Fibroblast of skin of left quadriceps (primary cell): ENCODE results near the gene OBP2A.

ENCODE experiments used
- DNase-seq, 2 experiments: peaks; one replicate each; pipeline ENCODE4 v3.0.0-alpha.2; 2013; ENCODE audit warnings: low read depth in 2 of 2

OBP2A gene

DNA sequence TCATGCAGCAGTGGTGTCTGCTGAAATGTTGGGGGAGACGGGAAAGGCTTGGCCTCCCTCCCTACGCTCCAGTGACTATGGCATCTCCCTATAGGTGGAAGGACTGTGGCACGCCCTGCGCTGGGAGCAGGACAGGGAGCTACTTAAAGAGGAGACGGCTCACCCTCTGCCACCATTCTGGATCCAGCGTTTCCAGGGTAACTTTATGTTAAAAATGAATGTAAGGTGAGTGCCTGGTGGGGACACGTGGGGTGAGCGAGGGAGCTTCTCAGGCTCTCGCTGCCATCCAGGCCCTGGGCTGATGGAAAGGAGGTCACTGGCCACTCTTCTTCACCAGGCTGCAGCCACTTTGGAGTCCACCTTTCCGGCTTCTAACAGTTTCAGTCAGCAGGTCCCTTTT lies 31.3 kb downstream of the OBP2A start:
- no peak for DNase-seq

DNA sequence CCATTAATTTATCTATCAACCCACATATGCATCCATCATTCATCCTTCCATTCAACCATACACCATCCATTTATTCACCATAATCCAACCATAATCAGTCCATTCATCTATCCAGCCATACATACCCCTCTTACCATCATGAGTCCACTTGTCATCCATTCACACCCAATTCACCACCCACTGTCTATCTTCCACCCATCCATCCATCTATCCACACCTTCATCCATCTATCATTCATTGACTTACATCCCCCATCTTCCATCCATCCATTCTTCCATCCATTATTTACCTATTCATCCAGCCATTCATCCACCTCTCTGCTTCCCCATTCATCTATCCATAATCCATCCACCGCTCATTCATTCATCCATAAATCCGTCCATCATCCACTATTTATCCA lies 33.4 kb downstream of the OBP2A start:
- no peak for DNase-seq

DNA sequence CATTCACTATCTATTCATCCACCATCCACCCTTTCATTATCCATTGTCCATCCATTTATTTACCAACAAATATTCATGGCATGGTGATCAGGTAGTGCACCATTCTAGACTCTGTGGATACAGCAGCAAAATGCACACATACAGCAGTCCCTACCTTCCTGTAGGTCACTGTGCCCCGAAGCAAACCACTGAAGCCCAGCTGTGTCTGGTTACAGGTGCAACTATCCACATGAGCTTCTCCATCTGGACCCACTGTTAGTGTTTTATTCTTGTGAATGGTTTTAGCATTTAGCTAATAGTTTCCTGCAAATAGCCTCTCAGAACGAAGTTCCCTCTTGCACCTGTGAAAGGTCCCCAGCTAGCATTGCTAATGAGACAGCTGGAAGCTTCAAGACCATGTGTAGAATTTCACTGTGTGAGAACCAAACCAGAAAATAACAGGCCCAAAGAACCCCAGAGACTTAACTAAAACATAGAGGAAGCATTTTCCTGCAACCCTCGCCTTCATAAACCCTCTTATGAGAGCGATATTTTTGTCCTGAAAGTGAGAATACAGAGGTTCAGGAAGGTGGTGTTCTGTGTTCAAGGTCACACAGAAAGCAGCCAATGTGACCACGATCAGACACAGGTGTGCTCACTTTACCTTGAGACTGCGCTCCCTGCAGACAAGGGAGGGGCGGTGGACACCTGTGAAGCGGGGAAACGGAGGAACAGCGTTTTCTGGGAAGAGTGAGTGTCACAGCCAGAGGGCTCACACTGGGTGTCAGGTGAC lies 34.1 kb downstream of the OBP2A start:
- DNase-seq = no peak

DNA sequence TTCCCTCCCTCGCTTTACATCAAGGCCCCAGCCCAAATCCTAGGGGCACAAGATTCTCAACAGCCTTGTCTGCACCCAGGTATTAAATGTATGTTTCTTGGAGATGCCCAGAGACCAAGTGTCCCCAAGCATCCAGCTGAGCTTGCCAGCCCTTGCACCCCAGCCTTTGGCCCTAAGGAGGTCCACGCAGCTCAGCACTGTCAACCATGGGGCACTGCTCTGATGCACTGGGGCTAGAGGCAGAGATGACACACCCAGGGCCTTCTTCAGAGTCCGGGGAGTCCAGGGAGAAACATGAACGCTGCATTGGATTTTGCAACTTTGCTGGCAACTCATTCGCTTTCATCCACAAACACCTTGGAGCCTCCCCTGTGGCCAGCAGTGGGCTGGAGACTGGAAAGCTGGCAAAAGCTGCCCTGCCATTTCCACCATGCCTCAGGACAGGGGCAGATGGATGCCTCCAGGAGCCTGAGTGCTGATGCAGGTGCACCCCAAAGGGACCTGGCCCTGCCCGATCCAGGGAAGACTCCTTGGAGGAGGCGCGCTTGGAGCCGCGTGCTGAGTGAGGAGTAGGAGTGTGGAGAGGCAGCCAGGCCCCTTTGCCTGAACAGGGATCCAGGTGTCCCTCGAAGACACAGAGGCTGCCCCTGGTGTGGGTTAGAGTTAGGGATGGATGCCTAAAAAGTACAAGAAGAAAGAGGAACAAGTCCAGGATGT lies 34.9 kb downstream of the OBP2A start:
- no peak for DNase-seq

DNA sequence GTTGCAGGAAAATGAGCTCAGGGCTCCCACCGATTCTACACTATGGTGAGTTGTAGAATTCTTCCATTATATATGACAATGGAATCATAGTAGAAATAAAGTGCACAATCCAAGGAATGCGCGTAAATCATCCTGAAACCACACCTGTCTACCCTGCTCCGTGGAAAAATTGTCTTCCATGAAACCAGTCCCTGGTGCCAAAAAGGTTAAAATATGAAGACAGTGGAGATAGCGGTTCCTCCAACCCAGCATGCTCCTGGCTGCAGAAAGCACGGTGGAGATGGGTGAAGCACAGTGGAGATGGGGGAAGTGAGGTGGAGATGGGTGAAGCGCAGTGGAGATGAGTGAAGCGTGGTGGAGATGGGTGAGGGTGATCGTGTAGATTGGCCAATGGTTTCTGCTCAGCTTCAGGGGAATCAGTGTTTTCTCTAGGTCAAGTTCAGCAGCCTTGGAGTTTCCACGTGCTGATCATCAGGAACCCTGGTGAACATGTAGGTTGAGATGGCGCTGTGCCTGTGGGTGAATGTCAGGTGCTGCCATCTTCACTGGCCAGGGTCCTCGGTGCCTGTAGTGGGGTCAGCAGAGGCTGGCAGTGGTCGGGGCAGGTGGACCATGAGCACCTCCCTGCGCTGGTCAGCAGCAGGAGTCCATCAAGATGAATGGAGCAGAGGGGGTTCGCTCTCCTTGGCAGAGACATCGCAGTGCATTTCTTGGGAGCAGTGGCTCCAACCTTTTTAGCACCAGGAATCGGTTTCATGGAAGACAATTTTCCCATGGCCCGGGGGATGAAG lies 35.9 kb downstream of the OBP2A start:
- no peak for DNase-seq

DNA sequence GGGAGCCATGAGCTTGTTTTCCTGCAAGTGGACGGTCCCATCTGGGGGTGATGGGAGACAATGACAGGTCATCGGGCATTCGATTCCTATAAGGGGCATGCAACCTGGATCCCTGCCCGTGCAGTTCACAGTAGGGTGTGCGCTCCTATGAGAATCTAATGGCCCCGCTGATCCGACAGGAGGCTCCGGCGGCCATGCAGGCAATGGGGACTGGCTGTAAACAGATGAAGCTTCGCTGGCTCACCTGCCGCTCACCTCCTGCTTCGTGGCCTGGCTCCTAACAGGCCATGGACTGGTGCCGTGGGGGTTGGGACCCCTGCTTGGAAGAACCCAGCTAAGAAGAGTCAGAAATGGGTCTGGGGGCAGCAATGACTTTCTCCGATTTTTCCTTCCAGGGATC lies 36.6 kb downstream of the OBP2A start:
- DNase-seq = no peak

DNA sequence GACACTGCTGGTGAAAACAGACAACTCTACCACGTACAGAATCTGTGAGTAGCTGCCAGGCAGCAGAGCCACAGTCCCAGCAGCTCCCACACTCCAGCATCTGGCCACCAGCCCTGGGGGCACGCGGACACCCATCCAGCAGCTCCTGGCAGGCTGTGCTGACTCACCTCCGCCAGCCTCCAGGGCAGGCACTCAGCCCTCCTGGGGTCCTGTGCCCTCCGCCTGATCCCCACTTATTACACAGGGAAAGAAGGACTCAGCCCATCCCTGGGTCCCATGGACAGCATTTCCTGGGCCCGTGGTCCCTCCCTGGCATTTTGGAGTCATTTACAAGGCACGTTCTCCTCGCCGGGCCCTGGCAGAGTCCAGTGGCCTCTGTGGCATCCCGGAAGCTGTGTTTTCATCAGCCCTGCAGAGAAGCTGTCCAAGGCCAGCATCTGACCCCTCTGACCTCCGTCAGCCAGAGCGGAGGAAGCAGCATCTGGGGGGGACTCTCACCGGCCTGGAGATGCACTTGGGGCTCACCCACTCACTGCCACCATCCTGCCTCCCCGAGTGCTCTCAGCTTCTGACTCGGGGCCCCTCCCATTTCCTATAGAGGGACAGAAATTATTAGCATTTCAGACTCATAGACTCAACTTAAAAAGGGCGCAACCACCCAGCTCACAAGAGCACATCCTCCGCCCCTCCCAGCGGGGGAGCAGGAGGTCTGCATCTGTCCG lies 37.2 kb downstream of the OBP2A start:
- DNase-seq = no peak

DNA sequence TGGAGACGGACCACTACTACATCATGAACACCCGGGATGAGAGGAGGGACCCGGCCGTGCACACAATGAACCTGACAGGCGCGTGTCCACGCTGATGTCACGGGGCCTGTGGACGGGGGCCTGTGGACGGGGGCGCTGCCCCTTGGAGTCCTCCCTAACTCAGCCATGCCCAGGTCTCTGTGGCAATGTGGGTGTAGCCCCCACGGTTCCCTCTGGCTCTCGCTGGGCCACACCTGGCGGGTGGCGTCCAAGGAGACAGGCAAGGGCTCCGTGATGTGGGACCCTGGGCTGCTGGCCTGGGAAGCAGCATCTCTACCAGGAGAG lies 37.7 kb downstream of the OBP2A start:
- DNase-seq = no peak

DNA sequence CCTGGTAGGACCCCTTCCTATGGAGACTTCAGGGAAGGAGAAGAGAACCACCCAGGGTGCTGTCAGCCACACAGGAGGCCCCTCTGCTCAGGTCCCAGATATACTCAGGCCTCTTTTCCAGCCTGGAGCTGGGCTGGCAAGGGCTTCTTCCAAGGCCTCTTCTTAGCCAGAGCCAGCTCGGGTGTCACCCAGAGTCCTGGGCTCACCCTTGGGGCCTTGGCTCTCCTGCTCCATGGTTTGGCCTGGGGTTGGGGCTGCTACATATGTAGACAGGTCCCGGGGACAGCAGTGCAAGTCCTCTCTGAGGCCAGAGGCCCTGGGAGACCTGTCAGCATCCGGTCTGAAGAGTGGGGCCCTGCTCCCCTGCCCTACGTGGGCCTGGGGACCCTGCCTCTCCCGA lies 38.4 kb downstream of the OBP2A start:
- no peak for DNase-seq

DNA sequence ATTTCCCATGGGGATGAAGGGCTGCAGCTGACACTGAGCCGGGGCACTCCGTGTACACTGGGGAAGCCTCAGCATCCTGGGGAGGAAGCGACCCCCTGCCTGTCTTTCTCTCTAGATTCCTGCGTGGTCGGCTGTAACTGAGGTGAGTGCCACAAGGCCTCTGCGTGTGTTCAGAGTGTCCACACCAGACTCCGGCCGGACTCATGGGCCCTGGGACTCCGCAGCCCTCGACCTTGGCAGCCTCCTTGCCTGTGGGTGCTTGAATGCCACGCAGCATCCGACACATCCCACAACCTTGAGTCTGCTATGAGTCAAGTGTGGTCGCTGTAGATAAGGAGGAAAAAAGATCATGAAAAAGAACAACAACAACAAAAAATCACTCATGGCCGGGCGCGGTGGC lies 39.0 kb downstream of the OBP2A start:
- no peak for DNase-seq

DNA sequence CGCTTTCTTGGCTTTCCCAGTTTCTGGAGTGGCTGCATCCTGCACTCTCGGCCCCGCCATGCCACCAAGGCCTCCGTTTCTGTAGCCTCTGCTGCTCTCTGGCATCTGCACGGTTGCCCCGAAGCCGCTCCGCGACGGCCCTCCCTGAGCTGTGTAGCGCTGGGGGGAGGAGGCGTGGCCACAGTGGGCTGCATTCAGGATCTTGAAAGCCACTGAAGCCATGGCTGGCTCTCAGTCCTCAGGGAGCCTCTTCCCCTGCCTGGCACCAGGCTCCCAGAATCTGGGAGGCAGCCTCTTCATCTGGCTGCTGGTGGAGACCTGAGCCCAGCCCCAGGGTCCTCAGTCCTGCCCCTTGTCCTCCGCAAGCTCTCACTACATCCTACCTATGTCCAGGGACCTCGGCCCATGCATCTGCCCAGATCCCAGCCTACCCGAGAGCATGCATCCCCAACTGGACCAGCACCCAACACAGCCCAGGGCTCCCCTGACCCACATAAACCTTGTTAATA lies 40.7 kb downstream of the OBP2A start:
- no peak for DNase-seq

DNA sequence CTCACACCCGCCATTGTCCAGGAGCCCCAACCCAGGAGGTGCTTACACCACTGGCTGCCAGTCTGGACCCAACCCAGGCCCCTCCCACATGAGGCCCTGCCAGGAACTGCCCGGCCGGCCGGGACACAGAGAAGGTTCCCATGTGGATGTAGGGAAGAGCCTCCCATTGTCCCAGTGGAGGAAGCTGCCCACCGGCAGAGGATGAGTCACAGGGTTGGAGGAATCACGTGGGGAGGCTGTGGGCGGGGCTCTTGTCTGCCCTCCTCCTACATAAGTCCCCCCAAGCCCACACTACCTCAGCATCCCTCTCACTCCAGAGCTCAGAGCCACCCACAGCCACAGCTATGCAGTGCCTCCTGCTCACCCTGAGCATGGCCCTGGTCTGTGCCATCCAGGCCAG lies 41.7 kb downstream of the OBP2A start:
- no peak for DNase-seq

DNA sequence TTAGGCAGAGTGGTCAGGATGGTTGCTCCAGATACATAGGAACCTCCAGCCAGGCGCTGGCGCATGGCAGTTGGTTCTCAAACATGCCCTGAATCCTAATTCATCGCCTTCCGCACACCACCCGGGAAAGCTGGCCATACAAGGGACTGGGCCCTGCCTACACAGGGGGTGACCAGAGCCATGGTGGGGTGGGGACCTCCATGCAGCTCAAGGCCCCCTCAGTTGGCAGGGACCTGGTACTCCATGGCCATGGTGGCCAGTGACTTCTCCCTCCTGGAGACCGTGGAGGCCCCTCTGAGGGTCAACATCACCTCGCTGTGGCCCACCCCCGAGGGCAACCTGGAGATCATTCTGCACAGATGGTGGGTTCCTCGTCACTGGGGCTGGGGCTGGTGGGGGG lies 42.4 kb downstream of the OBP2A start:
- DNase-seq = no peak

DNA sequence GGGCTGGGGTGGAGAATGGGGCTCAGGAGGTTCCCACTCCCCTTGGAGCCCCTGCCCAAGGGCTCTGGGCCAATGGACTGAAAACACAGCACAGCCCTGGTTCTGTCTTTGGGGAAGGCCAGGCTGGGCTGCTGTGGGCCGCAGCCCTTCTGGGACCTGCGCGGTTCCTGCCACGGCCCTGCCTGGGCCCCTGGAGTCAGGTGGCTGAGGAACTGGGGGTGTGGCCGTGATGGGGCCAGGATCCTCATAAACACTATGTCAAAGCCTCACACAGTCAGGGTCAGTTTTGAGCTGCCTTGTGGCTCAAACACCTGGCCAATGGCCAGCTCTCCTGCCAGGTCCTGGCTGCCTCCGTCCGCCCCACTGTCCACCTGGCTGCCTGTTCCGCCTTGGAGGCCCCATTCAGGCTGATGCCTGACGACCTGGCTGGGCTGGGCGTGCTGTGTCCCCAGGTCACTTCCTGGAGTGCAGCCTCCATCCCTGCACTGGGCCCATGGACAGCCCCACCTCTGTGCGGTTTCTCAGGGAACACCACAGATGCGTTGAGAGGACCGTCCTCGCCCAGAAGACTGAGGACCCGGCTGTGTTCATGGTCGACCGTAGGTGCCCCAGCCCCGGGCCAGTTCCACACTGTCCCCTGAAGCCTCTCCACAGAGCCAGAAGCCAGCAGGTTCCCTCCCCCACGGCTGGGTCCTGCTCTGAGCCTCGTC lies 43.1 kb downstream of the OBP2A start:
- DNase-seq = no peak

DNA sequence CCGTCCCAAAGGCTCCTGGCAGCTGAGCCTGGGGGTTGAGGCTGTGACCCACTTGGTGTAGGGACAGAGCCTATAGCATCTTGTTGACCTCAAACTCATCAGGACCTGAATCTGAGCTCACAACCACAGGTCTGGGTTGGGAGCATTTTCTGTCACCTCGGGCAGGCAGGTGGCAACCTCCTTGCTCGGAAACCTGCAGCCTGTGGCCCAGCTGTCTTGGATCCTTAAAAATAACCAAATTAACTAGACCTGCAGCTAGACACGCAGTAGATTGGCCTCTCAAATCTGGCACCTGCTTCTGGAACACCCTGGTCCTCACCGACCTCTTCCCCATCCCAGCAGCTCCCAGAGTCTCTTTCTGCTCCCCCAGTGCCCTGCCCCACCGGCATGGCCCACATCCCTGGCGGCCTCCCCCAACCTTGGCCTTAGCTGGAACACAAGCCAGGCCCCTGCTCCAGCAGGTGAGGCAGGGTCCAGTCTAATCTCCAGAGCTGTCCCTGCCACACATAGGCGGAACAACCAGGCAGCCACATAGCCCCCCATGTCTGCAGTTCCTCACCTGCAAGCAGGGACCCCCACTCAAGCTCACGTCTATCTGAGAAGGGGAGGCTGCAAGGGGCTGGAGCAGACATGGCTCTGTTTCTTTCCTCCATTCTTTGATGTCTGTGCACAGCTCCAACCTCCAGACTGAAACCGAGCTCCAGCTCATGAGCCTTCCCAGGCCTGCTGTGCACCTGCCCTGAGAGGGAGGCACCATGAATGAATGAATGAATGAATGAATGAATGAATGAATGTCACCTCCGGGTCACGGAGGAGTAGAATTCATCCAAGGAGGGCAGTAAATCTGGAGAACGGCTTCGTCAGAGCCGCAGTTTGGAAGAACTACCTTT lies 43.9 kb downstream of the OBP2A start:
- DNase-seq = no peak

DNA sequence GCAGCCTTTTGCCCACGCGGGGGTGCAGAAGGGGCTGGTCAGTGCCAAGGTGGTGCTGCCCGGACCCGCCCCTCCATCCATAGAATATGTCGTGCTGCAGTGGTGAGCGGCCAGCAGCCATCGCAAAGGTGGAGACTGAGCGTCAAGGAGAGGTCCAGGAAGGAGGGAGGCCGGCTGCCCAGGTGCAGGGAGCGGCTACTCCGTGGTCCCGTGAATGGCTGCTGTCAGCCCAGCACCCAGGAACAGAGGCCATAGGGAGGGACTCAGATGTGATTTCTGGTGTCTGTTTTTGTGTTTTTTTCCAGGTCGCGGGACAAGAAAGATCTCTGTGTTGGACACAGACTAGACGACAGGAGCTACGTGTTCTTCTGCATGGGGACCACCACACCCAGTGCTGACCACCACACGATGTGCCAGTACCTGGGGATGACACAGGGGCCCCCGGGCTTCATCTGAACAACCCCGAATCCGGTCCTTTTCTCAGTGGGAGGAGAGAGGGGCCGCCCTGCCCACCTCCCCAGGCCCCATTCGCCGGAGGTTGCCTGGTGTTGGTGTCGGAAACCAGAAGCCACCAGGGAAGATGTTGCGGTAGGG lies 44.7 kb downstream of the OBP2A start:
- no peak for DNase-seq

DNA sequence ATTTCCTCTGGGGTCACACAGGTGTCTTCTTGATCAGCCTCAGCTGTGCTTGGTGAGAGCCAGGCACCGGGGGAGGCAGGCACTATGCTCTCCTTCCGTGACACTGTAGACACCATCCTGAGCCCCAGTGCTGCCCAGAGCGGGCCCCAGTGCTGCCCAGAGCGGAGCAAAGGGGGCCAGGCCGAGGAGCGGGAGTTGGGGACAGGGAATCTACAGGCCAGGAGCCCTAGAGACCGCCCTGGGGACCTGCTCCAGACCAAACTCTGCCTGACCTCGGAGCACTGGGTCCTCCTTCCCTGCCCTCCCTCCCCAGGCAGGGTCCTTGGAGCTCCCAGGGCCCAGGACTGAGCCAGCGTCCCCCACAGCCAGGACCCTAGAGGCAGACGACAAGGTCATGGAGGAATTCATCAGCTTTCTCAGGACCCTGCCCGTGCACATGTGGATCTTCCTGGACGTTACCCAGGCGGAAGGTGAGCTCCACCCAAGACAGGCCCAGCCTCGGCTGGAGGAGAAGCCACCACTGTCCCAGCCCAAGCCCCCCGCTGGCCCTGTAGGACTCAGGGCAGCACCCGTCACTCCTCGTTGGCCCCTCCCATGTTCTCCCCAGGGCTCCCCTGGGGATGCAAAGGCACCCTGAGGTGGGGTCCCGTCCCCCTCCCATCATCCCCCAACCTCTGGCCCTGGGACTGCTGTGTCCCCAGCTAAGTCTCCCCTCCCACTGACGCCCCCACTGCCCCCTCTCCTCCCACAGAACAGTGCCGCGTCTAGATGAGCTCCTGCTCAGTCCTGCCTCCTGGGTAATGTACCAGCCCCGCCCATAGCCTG lies 45.8 kb downstream of the OBP2A start:
- no peak for DNase-seq

DNA sequence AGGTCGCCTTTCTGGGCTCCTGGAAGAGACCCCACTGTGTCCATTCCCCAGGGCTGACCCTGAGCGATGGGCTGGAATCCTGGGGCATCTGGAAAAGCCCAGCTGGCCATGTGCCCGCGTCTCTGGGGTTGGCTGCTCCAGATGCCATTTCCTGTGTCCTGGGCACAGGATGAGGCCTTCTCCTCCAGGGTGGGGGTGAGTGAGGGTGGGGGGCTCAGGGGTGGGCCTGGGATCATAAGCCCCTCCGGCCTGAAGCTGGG lies 46.3 kb downstream of the OBP2A start:
- DNase-seq = no peak

DNA sequence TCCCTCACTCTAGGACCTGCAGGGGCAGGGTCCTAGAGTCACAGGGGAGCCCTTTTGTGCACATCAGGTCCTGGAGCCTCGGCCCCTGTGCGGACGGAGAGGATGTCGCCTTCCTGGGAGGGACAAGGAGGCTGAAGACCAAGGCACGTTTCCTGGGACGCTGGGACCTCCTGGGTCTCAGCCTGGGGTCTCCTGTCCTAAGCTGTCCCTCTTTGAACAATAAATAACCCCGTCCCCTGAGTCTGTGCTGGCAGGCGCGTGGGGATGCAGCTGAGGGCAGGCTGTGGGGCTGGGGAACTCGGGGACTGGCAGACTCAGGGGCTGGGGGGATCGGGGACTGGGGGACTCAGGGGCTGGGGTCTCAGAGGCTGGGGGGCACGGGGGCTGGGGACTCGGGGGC lies 46.7 kb downstream of the OBP2A start:
- DNase-seq = no peak
